ENCODE results near the gene ADORA3. TPM values are rescaled to one million over a fixed set of nuclear protein-coding genes. Genes with fewer than 3 reads are reported as not detected.

Gene ADORA3
- total RNA-seq, 4 donors from 2014 or later, result 11.5 to 51.3 (median 23.3) TPM

DNA sequence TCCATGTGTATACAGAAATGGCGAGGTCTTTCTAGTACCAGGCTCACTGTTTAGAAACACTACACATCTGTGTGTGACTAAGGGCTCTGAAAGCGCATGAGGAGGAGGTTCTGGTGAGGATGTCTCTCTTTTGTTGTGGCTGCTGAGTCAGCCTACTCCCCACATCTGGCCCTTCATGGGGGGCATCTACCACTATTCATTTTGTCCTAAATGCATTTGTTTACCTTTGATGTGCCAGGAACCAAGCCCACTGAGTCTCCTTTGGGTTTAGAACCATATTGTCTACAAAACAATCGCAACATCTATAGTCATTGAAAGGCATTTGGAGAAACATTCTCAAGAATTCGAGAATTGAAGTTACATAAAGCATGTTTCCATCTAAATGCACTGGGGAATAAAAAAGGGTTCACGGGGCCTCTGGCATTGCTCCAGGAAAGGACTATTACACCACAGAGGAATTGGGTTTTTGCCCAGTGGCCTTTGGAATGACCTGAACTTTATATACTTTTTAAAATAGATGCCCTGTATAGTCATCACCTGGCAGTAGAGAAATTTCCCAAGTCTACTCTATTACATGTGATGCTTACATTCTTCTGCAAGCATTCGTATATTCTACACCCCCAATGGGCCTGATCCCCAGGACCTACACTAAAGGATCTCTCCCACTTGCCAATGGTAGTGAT is 35.1 kb upstream of the ADORA3 start:
- TF ChIP-seq, protein P1, sequence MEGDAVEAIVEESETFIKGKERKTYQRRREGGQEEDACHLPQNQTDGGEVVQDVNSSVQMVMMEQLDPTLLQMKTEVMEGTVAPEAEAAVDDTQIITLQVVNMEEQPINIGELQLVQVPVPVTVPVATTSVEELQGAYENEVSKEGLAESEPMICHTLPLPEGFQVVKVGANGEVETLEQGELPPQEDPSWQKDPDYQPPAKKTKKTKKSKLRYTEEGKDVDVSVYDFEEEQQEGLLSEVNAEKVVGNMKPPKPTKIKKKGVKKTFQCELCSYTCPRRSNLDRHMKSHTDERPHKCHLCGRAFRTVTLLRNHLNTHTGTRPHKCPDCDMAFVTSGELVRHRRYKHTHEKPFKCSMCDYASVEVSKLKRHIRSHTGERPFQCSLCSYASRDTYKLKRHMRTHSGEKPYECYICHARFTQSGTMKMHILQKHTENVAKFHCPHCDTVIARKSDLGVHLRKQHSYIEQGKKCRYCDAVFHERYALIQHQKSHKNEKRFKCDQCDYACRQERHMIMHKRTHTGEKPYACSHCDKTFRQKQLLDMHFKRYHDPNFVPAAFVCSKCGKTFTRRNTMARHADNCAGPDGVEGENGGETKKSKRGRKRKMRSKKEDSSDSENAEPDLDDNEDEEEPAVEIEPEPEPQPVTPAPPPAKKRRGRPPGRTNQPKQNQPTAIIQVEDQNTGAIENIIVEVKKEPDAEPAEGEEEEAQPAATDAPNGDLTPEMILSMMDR (IDR thresholded peaks at IDR 0.05; ENCODE audit: low read depth), result no peak

DNA sequence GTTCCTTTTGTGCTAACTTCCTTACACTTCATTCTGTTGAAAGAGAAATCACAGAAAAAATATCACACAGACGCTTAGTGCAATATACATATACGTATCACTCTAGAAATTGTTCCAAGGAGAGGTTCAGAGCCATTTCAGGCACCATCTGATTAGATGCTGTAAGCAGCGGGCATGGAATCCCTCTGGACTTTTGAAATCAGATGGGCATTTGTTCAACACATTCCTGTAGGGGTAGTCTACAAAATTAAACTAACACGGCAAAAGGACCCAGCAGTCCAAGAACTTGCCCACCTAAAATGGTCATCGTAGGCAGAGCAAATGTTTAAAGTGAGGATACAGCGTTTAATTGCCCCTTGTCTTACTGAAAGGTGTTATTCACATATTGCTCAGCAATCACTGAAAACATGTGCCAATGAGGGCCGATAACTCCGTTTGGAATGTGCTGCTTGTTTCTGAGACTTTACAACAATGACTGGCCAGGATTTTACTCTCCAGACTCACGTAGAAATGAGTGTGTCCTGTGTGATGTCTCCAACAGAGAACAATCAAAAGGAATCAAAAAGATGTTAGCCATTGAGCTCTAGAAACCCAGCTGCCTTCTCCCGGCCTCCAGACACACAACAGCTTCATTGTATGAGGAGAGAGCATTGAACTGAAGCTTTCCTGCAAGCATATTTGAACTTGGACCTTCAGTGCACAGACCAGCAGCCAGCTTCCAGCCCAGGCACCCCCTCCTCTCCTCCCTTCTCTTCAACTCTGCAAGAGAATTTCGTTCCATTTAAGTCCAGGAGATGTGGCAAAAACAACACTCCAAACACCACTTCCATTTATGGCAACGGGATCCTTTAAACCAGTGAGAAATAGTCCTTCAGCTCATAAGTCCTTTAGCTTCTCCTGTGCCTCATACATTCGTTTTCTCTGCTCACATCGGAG is 32.1 kb upstream of the ADORA3 start:
- TF ChIP-seq, protein P1 (IDR thresholded peaks at IDR 0.05; ENCODE audit: low read depth), result no peak

DNA sequence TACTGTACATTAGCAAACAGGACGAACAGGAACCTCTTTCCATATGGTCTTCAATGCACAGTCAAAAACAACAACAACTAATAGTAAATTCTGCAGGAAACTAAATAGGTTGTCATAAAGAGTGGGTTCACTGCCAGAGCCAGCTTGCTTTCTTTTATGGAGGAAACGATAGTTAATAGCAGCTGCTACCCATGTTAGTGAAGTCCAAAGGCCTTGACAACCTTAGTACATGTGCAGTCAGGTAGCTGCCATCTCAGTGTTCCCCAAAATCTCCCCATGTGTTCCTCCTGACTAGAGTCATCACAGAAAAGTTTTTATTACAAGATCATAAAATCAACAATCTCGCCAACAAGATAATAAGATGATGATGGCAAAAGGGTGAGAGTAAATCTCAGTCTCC is 16.6 kb upstream of the ADORA3 start:
- TF ChIP-seq, protein P1 (IDR thresholded peaks at IDR 0.05; ENCODE audit: low read depth), result no peak

DNA sequence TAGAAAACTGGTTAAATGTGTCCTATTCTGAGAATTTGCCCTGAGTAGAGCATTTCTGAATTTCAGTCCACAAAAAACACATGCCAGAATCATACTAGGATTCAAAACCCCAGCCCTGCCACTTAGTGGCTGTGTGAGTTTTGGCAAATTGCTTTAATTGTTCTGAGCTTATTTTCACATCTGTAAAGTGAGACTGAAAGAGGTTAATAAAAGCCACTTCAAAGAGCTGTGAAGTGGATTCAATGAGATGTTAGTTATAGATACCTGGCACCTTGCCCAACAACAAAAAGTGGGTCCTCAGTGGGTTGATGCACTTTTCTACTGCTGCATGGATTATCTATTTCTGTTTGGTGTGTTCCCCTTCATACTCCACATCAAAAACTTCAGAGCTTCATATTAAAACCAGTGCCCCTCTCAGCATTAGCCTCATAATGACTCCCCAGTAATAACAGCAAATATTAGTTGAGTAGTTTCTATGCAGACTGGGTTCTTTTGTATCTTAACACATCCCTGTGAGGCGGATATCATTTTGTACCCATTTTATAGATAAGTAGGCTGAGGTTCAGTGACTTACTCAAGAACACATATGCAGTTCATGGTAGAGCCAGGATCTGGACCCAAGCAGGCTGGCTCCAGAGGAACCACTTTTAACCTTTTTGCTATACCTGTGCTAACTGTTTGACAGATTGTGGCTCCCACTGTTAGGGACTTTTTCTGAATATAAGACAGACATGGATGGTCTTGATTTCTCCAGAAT is 14.2 kb upstream of the ADORA3 start:
- TF ChIP-seq, protein P1 (IDR thresholded peaks at IDR 0.05; ENCODE audit: low read depth), result no peak

DNA sequence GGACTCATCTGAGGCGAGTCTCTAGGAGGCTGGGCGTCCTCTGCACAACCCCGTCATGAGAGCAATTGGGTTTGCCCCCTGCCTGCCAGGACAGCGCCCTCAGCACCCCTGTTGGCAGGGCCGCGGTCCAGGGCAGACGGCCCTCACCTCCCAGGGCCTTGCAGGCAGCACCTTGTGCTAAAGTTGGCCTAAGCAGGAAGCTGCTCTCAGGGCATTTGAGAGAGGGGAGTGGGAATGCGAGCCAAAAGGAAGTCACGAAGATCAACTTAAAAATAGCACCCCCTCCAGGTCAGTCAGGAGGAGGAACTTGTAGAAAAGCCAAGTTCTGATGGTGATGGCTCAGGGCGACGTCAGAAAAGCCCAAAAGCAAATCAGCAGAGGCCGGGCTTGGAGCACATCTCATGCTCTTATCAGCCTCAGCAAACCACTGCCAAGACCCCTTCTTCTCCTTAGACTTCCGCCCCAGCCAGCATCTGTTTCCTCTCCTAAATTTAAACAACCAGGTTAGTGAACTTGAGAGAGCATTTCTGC is 12.6 kb upstream of the ADORA3 start:
- TF ChIP-seq, protein P1 (IDR thresholded peaks at IDR 0.05; ENCODE audit: low read depth), result no peak

DNA sequence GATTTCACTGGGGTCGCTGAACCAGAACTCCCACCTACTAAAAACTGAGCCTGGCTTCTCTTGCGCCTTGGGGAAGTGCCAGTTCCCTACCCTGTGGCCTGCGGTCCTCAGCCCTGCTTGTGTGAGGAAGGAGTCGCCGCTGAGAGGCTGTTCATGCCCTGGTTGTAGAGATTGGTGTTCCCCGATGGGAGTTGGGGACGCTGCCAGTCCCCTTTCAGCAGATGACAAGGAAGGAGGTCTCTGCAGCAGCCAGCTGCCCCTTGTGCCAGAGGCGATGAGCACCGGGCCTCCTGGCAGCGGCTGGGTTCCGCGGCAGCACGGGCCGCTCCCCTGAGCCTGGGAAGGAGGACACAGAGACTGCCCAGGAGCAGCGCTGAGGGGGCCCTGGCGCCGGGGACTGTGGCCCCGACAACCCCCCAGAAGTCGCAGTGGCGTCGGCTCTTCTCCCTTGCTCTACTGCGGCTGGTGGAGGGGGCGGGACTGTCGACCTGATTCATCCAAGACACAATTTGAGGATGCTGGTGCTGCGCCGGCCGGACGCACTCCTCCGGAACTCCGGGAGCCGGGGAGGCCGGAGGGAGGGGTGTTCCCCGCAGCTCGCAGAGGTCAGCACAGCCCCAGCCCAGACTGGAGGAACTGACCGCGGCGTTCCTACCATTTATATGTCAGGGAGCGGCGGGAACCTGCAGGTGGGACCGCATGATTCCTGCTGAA is 12.0 kb upstream of the ADORA3 start:
- TF ChIP-seq, protein P1 (IDR thresholded peaks at IDR 0.05; ENCODE audit: low read depth), result no peak

Measured in subcutaneous adipose tissue (tissue), 4 donors.